HG02623 (cell line): Measurements from ENCODE around the gene CPSF4L.
A peak's percentile ranks its signal among the peaks of the same experiment; 100 is the strongest.

Experiments
- ATAC-seq: cut with Tn5 transposase; IDR thresholded peaks from one replicate; pipeline ENCODE4 v1.9.1; 2021; ENCODE audit warnings: moderate library complexity; ENCODE audit not compliant: unreplicated experiment

The CPSF4L gene

DNA sequence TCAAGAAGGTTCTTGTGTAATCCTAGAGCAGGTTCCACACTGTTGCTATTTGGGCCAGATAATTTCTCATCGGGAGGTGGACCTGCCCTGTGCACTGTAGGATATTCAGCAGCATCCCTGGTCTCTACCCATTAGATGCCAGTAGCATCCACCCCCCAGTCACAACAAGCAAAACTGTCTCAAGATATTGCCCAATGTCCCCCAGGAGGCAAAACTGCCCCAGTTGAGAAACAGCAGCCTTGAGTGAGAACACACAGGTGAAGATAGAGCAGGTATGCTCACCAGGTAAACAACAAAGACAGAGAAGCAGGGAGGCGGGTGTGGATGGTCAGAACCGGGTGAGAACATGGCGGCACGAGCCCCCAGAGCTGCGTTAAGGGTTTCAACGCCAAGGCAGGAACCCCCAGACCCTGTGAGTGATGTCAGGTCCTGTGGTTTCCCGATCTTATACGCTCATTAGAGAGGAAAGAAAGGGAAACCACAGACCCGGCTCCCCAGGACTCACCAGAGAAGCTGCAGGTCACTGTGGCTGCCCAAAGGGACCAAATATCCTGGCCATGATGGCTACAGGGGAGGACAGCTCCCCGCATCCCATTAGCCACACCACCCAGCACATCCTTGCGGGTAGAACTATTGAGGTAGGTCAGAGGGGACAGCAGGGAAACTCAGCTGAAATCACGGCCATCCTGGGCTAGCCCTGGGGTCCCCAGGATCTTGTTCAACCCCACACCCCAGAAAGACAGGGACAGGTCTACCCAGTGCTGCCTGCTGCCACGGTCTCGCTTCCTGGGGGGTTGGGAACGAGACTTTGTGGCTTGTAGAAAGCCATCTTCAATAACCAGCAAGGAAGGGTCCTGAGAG, 28.9 kb upstream of the CPSF4L start:
- peak; percentile 29 for ATAC-seq

DNA sequence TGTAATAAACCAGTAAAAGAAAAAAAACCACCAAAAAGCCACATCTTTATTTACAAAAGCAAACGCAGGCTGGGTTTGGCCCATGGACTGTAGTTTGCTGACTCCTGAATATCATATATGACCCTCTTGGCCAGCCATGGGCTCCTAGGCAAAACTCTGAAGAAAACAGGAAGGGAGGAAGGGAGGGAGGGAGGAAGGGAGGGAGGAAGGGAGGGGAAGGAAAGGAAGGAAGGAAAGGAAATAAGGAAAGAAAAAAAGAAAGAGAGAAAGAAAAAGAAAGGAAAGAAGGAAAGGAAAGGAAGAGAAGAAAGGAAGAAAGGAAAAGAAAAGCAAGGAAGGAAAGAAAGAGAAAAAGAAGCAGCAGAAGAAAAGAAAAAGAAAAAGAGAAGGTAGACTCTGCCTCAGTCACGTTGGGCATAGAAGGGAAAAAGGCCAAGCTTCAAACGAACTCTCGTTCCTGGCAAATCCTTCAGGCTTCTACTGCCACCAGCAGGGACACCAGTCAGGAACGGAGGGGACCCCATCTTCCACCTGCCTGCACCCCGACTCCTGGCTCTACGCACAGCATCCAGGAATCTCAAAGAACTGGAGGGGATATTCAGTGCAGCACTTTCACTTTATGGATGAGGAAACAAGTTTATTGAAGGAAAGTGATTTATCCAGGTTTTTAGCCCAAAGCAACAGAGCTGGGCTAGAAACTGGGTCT, 28.0 kb upstream of the CPSF4L start:
- ATAC-seq = no peak

GRCh38 chr17:73288534-73289302, 27.0 kb upstream of the CPSF4L start:
- no peak for ATAC-seq

- no peak for ATAC-seq
These were observed 25.2 kb upstream of the CPSF4L start for GRCh38 chr17:73286863-73287296.

- ATAC-seq = no peak
These were observed 24.5 kb upstream of the CPSF4L start for GRCh38 chr17:73285916-73286862.

GRCh38 chr17:73285603-73285908, 23.9 kb upstream of the CPSF4L start:
- ATAC-seq = no peak

- no peak for ATAC-seq
These were observed 23.4 kb upstream of the CPSF4L start for GRCh38 chr17:73284906-73285602.

GRCh38 chr17:73284354-73284753, 22.7 kb upstream of the CPSF4L start:
- no peak for ATAC-seq

GRCh38 chr17:73283841-73284282, 22.2 kb upstream of the CPSF4L start:
- no peak for ATAC-seq

DNA sequence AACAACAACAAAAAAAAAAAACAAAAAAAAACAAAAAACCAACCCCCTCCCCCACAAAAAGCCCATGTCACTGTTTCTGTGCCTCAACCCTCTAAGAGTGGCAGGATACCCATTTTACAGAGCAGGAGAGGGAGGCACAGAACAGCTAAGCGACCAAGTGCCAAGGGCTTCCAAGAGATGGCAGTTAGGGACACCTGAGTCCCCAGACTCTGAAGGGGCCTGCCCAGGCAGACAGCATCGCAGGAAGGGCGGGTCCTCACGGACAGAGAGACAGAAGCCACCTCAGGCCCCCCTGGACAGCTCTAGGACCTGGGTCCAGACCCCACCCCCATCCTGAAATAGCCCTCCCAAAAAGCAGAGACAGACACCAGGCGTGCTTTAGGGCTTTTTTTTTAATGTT, 21.6 kb upstream of the CPSF4L start:
- no peak for ATAC-seq

DNA sequence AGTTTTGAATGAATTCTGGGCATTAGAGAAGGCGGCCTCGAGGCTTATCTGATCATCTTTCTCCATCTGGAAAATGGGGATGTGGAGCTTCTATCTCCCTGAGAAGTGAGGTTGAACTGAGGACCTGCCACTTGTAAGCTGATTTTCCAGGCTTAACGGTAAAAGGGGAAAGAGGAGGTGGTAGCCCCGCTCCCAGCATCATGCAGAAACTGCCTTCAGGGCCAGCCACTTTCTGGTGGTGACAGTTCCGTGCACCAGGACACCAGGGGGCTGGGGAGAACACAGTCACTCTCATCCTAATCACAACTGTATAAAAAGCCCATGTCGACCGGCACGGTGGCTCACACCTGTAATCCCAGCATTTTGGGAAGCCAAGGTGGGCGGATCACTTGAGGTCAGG, 20.9 kb upstream of the CPSF4L start:
- ATAC-seq = no peak

DNA sequence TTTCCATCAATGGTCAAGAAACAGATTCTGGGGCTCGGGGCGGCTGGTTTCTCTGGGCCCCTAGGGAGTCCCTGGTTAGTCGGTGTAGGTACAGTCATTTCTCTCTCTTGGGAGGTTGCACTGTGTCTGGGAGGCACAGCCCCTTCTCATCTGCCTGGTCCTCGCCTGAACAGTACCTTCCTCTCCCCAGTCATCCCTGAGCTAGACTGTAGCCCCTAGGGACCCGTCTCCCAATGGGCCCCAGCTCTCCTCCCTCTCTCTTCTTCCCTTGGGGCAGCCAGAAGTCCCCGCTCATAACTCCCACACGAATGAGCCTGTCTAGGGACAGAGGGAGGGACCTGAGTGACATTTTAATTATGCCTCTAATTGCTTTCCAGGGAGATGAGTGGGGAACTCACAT, 20.2 kb upstream of the CPSF4L start:
- ATAC-seq = peak; percentile 93

GRCh38 chr17:73280191-73280590, 18.5 kb upstream of the CPSF4L start:
- ATAC-seq = no peak

DNA sequence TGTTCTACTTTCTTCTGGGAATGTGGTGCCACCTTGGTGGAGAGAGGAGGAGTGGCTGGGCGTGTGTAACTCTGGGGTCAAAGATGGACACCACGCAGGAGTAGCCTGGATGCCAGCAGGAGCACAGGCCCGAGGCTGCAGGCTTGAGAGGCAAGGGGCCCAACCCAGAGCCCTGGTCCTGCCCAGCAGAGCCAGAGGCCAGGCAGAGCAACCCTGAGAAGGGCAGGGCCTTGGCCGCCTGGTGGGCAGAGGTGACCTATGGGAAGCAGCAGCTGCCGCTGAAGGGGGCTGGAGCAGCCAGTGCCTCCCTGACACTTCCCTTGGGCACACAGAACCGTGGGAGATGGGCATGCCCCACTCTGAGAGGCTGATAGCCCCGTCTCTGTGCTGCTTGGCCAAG, 18.0 kb upstream of the CPSF4L start:
- ATAC-seq = no peak

GRCh38 chr17:73278465-73279453, 17.1 kb upstream of the CPSF4L start:
- no peak for ATAC-seq

DNA sequence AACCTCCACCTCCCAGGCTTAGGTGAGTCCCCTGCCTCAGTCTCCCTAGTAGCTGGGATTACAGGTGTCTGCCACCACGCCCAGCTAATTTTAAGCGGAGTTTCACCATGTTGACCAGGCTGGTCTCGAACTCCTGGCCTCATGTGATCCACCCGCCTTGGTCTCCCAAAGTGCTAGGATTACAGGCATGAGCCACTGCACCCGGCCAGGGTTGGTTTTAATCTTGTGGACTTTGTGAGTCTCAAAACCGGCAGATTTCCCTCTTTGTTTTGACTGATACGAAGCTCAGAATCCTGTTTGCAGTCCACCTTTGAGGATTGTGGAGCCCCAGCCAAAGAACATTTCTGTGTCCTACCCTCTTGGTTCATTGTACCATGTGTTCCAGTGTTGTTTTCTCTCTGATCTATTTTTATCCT, 16.4 kb upstream of the CPSF4L start:
- no peak for ATAC-seq

- no peak for ATAC-seq
These were observed 12.8 kb upstream of the CPSF4L start for GRCh38 chr17:73274490-73274889.

DNA sequence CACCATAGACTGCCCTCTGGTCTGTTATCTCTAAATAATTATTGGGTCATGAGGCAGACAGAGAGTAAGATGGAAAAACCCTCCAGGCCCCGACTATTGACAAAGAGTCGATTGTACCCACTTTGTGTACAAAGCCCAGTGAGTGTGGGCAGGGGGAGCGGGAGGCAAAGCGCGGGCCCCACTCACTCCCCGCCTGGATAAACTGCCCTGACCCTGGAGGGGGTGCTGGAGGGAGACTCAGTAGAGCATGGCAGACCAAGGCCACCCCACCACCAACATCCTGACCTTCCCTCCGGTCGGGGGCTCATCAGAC, 11.2 kb upstream of the CPSF4L start:
- ATAC-seq = no peak

DNA sequence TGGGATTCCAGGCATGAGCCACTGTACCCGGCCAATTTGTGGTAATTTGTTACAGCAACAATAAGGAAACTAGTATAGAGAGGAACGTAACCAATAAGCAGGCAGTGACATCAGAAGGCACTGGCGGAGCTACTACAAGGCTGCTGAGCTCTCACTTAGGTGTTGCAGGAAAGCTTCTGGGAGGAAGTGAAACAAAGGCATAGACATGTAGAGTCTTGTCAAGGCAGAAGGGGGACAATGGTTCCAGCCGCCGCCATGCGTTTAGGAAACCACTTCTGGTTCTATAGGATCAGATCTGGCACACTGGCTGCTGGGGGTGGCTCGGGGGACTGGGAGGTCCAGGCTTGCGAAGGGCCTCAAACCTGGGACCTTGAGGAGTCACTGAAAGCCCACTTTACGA, 9.4 kb upstream of the CPSF4L start:
- ATAC-seq = peak; percentile 85
